ENCODE results near the gene HOXB5. TPM values are rescaled to one million over a fixed set of nuclear protein-coding genes. Genes with fewer than 3 reads are reported as not detected.

HOXB5 gene
- total and polyA plus RNA-seq, 10 of the 15 experiments (the other 5 are each of a cell fraction or from before 2014, with no cell fraction given) = not detected

GRCh38 chr17:48620461-48621139 is 27.0 kb upstream of the HOXB5 start:
- in situ Hi-C loops (cut with MboI) = loop anchor here (10.0 kb wide), 1 partner anchor 776 kb away; the partner anchor contains the start of gene SCRN2
- DNase-seq (ENCODE audit: low read depth, low spot score) (no peak), ATAC-seq (no peak), FAIRE-seq (no peak)
- Histone ChIP-seq H4K20me1 (ENCODE audit: control insufficient read depth, insufficient read depth) (no peaks in the 10 kb centered on the region), H2AFZ (ENCODE audit: control insufficient read depth, low read depth, low read length) (no peak overlapping the region), H3K4me2 (ENCODE audit: control insufficient read depth, insufficient read depth) (no peak overlapping the region), H3K79me2 (ENCODE audit: control insufficient read depth, insufficient read depth, low read length) (no peaks in the 10 kb centered on the region), H3K9me3 (replicated peaks; ENCODE audit: control insufficient read depth, insufficient read depth, low read length) (no peaks in the 10 kb centered on the region), H3K4me1 (ENCODE audit: control insufficient read depth, insufficient read depth, low read length) (no peaks in the 10 kb centered on the region), H3K27ac (ENCODE audit: control insufficient read depth, insufficient read depth) (no peak overlapping the region), H3K4me3 (no peak overlapping the region), H3K36me3 (ENCODE audit: control insufficient read depth in 2 of 2, insufficient read depth in 2 of 2, low read length in 1 of 2) (no peaks in the 10 kb centered on the region), H3K27me3 (replicated peaks in 1 of 2; ENCODE audit: control insufficient read depth in 2 of 2, insufficient read depth in 2 of 2, low read length in 1 of 2) (peaks cover 39 to 55% of the 10 kb centered on the region in 2 experiments), H3K9ac (ENCODE audit: control insufficient read depth, insufficient read depth, low read length) (no peak overlapping the region)
- CTCF ChIA-PET = interaction anchor here (1.8 to 3.7 kb wide), 2 partner anchors 16 to 595 kb away, joined by 4 to 15 read pairs; no protein-coding TSS in a partner anchor
- TF ChIP-seq POLR2AphosphoS5 (IDR thresholded peaks at IDR 0.05; ENCODE audit: low read length) (no peak), ZNF622 (IDR thresholded peaks at IDR 0.05) (no peak), STAT3 (IDR thresholded peaks at IDR 0.05; ENCODE audit: low read depth, low read length) (no peak), ESRRA (IDR thresholded peaks at IDR 0.05; ENCODE audit: low read length) (no peak), HDAC6 (IDR thresholded peaks at IDR 0.05; ENCODE audit: unreplicated experiment) (no peak), PAX5 (IDR thresholded peaks at IDR 0.05; ENCODE audit: borderline replicate concordance, low read depth, low read length) (no peak), POLR2A (IDR thresholded peaks at IDR 0.05; ENCODE audit: low read depth, low read length) (no peak)
- TF ChIP-seq, protein P1, sequence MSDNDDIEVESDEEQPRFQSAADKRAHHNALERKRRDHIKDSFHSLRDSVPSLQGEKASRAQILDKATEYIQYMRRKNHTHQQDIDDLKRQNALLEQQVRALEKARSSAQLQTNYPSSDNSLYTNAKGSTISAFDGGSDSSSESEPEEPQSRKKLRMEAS (IDR thresholded peaks at IDR 0.05; ENCODE audit: low read depth, low read length) = no peak
- RAD21 ChIA-PET (ENCODE audit: unreplicated experiment) = no interaction called here
- WGBS (ENCODE audit: insufficient coverage, insufficient replicate concordance, low lambda C conversion rate, missing lambda C conversion rate) = 24% methylated on average over 6 of the region's 6 CpGs
- intact Hi-C loops (cut with micrococcal nuclease; ENCODE audit: unreplicated experiment) = no loop called here
- SMC1A ChIA-PET (ENCODE audit: uncharacterized antibody, unreplicated experiment) = interaction anchor here (1.8 kb wide), 1 partner anchor 19 kb away, joined by 7 read pairs; no protein-coding TSS in a partner anchor
- POLR2A ChIA-PET = no interaction called here
- BruUV-seq (replicated peaks) = no TSS peak

Measured in GM12878 (cell line).